Measurements from ENCODE around the gene UNC13A. TPM values are rescaled to one million over a fixed set of nuclear protein-coding genes. Genes with fewer than 3 reads are reported as not detected.

Gene UNC13A
- total RNA-seq, 4 donors from 2014 or later = 0.21 to 0.78 (median 0.41) TPM

DNA sequence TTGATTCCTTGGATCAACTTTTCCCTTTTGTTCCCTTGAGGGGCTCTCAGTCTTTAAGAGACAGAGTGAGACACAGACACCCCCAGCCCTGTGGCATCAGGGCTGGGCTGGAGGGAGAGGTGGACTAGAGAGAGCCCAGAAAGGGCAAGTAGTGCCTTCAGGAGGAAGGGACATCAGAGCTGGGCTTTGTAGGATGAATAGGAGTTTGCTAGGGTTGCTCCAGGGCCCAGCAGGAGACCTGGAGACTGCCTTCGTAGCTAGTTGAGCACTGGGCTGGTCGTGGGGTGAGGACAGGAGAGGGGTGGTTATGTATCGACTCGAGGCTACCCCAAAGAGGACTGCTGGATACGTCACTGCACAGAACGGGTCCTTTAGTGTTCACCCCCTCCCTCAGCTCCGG, 36.5 kb upstream of the UNC13A start:
- TF ChIP-seq POLR2A (IDR thresholded peaks at IDR 0.05) (no peak), EP300 (IDR thresholded peaks at IDR 0.05) (no peak)
- TF ChIP-seq, protein P1, sequence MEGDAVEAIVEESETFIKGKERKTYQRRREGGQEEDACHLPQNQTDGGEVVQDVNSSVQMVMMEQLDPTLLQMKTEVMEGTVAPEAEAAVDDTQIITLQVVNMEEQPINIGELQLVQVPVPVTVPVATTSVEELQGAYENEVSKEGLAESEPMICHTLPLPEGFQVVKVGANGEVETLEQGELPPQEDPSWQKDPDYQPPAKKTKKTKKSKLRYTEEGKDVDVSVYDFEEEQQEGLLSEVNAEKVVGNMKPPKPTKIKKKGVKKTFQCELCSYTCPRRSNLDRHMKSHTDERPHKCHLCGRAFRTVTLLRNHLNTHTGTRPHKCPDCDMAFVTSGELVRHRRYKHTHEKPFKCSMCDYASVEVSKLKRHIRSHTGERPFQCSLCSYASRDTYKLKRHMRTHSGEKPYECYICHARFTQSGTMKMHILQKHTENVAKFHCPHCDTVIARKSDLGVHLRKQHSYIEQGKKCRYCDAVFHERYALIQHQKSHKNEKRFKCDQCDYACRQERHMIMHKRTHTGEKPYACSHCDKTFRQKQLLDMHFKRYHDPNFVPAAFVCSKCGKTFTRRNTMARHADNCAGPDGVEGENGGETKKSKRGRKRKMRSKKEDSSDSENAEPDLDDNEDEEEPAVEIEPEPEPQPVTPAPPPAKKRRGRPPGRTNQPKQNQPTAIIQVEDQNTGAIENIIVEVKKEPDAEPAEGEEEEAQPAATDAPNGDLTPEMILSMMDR (IDR thresholded peaks at IDR 0.05) = no peak
- H3K36me3 ChIP-seq = peaks cover 0 to 70% (median 30%) of the 10 kb centered on the region in 3 donors
- no peak for DNase-seq (ENCODE audit: low spot score in 2 of 2)
- peaks cover 0 to 56% (median 24%) of the 10 kb centered on the region in 4 donors for H3K4me1 ChIP-seq
- H3K9me3 ChIP-seq = no peaks in the 10 kb centered on the region
- 85 to 96% methylated on average over 7 of the region's 7 CpGs for WGBS, 2 donors
- no peaks in the 10 kb centered on the region for H3K27me3 ChIP-seq
- no peak overlapping the region for H3K27ac ChIP-seq
- no peak overlapping the region for H3K4me3 ChIP-seq

DNA sequence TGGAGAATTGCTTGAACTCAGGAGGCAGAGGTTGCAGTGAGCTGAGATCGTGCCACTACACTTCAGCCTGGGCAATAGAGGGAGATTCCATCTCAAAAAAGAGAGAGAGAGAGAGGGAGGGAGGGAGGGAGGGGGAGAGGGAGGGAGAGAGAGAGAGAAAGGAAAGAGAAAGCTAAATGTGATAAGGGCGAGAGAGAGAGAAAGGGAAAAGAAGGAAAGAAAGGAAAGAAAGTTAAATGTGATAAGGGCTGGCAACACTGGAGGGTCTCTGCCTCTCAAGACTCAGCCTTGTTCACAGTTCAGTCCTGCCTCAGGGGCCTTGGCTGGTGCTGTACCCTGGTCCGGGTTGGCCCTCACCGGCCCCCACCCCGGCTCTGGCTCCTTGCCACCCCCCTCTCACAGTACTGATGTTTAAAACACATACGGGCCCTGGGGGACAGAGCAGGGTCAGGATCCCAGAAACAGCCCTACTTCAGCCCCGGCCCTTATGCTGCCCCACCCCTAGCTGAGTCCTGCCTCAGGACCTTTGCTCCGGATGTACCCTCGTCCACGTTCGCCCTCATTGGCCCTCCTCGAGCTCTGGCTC, 34.6 kb upstream of the UNC13A start:
- TF ChIP-seq, protein P1 (IDR thresholded peaks at IDR 0.05) = no peak
- TF ChIP-seq POLR2A (IDR thresholded peaks at IDR 0.05) = no peak
- Histone ChIP-seq H3K4me3 (no peak overlapping the region), H3K9me3 (no peaks in the 10 kb centered on the region), H3K36me3 (peaks cover 0 to 51% (median 24%) of the 10 kb centered on the region in 3 donors), H3K4me1 (peaks cover 0 to 57% (median 30%) of the 10 kb centered on the region in 4 donors), H3K27ac (no peak overlapping the region), H3K27me3 (no peaks in the 10 kb centered on the region)
- no peak for DNase-seq (ENCODE audit: low spot score in 2 of 2)
- 66 to 79% methylated on average over 12 of the region's 12 CpGs for WGBS, 2 donors

DNA sequence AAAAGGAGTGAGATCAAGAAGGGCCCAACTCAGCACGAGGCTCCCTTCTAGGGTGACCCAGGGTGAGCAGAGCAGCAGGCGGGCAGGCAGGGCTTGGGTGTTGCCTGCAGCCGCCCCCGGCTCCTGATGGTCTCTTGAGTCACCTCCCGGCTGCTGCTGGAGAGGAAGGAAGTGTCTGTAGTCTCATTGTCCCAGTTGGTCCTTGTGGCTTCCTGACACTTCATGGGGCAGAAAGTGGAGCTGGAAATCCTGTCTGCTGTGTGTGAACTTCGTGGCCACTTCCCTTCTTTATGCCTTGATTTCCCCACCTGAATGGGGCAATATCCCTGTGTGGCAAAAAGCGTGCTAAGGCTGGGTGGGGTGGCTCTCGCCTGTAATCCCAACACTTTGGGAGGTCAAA, 33.7 kb upstream of the UNC13A start:
- DNase-seq (ENCODE audit: low spot score in 2 of 2) = peak in 1 of 2 donors; percentile 21
- 28 to 47% methylated on average over 7 to 8 of the region's 8 CpGs for WGBS, 2 donors
- peaks cover 0 to 42% (median 19%) of the 10 kb centered on the region in 3 donors for H3K36me3 ChIP-seq
- TF ChIP-seq POLR2A (IDR thresholded peaks at IDR 0.05) (no peak), EP300 (IDR thresholded peaks at IDR 0.05) (peak in 1 of 2 donors; percentile 37)
- TF ChIP-seq, protein P1 (IDR thresholded peaks at IDR 0.05) = no peak
- peak overlapping the region in 1 of 4 donors; percentile 96 for H3K4me3 ChIP-seq
- peak overlapping the region in 1 of 4 donors; percentile 42 for H3K27ac ChIP-seq
- H3K9me3 ChIP-seq = no peaks in the 10 kb centered on the region
- H3K27me3 ChIP-seq = no peaks in the 10 kb centered on the region
- peaks cover 0 to 60% (median 31%) of the 10 kb centered on the region in 4 donors for H3K4me1 ChIP-seq

DNA sequence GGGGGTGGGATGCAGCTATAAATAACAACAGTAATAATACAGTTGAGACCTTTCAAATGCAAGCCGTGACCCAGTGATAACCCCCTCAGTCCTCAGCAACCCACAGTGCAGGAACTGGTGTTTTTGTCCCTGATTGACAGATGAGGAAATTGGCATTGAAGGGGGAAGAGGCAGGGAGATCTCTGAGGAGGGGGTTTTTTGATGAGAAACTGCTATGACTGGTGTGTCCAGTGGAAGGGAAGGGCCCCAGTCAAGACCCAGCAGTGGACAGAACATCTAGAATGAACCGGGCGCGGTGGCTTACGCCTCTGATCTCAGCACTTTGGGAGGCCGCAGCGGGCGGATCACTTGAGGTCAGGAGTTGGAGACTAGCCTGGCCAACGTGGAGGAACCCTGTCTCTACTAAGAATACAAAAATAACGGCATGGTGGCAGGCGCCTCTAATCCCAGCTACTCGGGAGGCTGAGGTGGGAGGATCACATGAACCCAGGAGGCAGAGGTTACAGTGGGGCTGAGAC, 33.0 kb upstream of the UNC13A start:
- 58 to 71% methylated on average over 12 of the region's 12 CpGs for WGBS, 2 donors
- TF ChIP-seq EP300 (IDR thresholded peaks at IDR 0.05) (no peak), POLR2A (IDR thresholded peaks at IDR 0.05) (no peak)
- no peaks in the 10 kb centered on the region for H3K9me3 ChIP-seq
- no peak for DNase-seq (ENCODE audit: low spot score in 2 of 2)
- peaks cover 0 to 35% (median 14%) of the 10 kb centered on the region in 3 donors for H3K36me3 ChIP-seq
- H3K4me3 ChIP-seq = peak overlapping the region in 3 of 4 donors; percentile 90 to 96 (median 92)
- peak overlapping the region in 2 of 4 donors; percentile 42 to 83 for H3K27ac ChIP-seq
- no peaks in the 10 kb centered on the region for H3K27me3 ChIP-seq
- peaks cover 0 to 59% (median 31%) of the 10 kb centered on the region in 4 donors for H3K4me1 ChIP-seq

DNA sequence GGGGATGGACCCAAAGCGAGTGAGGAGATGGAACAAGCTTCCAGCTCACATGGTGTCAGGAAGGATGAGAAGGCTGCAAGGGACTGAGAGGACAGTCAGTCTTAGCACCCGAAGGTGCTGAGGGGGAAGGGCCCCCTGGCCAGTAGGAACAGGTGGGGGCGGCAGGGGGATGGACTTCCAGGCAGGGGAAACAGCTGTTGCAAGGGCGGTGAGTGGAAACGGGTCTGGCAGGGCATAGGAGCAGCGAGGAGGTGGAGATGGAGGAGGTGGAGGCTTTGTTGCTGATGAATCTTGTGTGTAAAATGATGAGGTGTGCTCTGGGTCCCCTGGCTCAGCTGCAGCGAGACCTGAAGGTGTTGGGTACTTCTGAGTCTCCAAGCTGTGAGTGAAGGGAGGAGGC, 32.3 kb upstream of the UNC13A start:
- Histone ChIP-seq H3K9me3 (no peaks in the 10 kb centered on the region), H3K4me3 (peak overlapping the region; percentile 76 to 96 (median 91)), H3K4me1 (peaks cover 0 to 59% (median 31%) of the 10 kb centered on the region in 4 donors), H3K36me3 (peaks cover 0 to 28% (median 10%) of the 10 kb centered on the region in 3 donors), H3K27me3 (no peaks in the 10 kb centered on the region), H3K27ac (peak overlapping the region in 1 of 4 donors; percentile 83)
- WGBS, 2 donors = 10 to 14% methylated on average over 7 of the region's 7 CpGs
- no peak for DNase-seq (ENCODE audit: low spot score in 2 of 2)
- TF ChIP-seq POLR2A (IDR thresholded peaks at IDR 0.05) (no peak), EP300 (IDR thresholded peaks at IDR 0.05) (no peak)
- TF ChIP-seq, protein P1 (IDR thresholded peaks at IDR 0.05) = no peak

All from tibial nerve (tissue), 4 donors.